NCI-H345 treated with DMSO at 0.1 percent for 48 hours (cell line): ENCODE results near the gene NFE2L1.
"Not testable (repeated sequence)": the region's sequence is repeated elsewhere in the genome, so short reads cannot be mapped to it uniquely, and the experiment has no call there.

Source experiments
- DNase-seq: peaks from one replicate; lab custom pipeline; 2025; ENCODE audit not compliant: unreplicated experiment; lab: John Stamatoyannopoulos, UW

The NFE2L1 gene

DNA sequence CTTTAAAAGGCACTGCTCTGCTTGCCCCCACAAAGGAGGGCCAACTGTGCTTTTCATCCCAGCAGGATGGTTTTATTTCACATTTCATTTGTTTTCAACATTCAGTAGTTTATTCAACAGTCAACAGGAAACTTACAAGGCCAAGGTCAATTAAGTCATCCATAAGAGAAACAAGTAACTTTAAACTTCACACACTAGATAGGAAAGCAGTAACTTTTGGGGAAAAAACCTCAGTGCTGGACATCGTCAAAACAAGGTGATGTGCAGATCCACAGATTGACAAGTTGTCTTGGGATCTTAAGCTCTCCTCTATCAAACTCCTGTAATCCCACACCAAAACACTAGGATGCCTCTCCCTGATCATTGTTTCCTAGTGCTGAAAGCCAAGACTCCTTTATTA lies 18.5 kb downstream of the NFE2L1 start:
- no peak for DNase-seq

DNA sequence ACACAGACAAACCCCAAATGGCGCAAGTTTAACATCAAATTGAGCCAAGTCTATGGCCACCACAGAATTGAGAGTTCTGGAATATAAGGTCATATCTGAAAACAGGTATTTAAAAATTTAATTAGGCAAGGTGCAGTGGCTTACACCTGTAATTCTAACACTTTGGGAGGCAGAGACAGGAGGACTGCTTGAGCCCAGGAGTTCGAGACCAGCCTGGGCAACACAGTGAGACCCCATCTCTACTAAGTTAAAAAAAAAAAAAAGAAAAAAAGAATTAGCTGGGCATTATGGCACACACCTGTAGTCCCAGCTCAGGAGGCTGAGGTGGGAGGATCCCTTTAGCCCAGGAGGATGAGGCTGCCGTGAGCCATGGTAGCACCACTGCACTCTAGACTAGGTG lies 19.1 kb downstream of the NFE2L1 start:
- DNase-seq, result no peak

DNA sequence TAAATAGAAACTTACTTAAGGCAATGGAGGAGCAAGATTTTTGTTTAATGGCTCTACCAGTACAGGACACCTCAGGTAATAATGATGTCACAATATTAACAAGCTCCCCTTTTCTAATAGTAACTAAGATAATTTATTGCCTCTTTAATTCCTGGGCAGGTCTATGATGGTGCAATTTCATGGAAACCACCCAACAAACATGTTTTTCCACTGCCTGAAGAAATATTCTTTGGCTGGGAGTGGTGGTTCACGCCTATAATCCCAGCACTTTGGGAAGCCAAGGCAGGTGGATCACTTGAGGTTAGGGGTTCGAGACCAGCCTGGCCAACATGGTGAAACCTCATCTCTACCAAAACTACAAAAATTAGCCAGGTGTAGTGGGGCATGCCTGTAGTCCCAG lies 19.6 kb downstream of the NFE2L1 start:
- not testable (repeated sequence) for DNase-seq

DNA sequence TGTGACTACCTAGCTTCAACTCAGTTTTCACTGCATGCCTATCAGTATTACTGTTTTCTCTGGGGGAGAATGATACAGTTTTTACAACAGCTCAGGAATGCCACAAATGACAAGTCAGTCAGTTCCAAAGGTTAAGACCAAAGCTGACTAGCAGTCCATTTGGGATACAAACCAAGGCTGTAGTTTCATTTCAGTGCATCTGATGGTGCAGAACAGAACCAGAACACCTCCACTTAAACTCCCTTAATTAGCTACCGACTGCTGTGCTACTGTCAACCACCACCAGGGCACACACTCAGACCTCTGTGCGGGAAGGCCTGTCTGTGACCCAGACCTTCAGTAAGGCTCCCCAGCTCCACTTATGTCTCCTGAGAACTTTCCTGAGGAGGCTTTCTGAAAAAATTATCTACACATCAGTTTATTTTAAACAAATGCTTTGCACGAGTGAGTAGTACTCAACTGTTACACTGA lies 20.4 kb downstream of the NFE2L1 start:
- DNase-seq, result no peak

DNA sequence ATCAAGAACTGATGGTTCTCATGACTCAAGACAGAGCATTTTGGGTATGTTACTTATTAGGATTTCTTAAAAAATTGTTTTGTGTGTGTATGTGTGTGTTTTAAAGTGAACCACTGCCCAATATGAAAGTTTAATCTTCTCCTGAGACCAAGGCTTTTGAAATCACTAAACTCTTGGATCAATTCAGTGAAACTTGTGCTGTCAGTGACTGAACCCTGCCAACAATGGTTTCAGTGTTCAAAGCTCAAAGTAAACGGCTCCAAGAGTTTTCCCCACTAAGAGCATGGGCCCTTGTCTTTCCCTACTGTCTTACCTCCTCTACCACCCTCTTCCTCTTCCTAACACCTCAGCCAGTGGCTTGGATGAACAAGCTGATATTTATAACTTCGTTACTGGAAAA lies 22.0 kb downstream of the NFE2L1 start:
- no peak for DNase-seq

DNA sequence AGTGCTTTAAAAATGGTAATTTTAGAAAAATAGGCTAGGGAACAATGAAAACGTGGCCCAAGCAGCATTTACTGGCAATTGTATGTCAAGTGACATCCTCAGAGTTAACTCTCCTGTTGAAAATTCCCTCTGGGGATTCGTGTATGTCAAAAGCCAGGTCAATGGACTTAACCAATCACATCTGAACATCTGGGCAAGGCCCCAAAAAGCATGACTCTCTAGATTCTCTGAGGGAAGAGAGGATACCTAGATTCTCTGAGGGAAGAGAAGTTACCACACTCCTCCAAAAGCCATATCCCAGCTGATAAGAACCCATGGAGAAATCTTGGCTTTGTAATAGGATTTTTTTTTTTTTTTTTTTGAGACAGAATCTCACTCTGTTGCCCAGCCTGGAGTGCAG lies 23.5 kb downstream of the NFE2L1 start:
- no peak for DNase-seq

DNA sequence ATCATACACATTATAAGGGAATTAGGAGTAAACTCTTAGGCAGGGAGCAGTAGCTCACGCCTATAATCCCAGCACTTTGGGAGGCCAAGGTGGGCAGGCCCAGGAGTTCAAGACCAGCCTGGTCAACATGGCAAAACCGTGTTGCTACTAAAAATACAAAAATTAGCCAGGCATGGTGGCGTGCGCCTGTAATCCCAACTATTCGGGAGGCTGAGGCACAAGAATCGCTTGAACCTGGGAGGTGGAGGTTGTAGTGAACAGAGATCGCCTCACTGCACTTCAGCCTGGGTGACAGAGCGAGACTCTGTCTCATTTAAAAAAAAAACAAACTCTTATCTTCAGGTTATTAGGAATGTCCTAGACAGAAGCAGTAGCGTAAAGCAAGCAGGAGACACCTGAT lies 24.7 kb downstream of the NFE2L1 start:
- not testable (repeated sequence) for DNase-seq

DNA sequence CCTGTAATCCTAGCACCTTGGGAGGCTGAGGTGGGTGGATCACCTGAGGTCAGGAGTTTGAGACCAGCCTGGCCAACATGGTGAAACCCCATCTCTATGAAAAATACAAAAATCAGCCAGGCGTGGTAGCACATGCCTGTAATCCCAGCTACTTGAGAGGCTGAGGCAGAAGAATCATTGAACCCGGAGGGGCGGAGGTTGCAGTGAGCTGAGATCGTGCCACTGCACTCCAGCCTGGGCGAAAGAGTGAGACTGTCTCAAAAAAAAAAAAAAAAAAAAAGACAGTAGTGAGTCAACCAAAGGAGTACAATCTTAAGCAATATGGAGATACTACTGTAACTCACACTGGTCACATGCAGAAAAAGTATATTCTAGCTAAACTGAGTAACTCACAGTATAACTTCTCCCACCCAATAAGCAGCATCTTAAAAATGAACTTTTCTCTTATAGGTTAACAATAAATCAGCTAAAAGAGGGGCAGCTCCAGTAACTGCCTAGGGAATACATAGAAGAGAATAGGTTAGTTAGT lies 25.5 kb downstream of the NFE2L1 start:
- DNase-seq, result not testable (repeated sequence)

DNA sequence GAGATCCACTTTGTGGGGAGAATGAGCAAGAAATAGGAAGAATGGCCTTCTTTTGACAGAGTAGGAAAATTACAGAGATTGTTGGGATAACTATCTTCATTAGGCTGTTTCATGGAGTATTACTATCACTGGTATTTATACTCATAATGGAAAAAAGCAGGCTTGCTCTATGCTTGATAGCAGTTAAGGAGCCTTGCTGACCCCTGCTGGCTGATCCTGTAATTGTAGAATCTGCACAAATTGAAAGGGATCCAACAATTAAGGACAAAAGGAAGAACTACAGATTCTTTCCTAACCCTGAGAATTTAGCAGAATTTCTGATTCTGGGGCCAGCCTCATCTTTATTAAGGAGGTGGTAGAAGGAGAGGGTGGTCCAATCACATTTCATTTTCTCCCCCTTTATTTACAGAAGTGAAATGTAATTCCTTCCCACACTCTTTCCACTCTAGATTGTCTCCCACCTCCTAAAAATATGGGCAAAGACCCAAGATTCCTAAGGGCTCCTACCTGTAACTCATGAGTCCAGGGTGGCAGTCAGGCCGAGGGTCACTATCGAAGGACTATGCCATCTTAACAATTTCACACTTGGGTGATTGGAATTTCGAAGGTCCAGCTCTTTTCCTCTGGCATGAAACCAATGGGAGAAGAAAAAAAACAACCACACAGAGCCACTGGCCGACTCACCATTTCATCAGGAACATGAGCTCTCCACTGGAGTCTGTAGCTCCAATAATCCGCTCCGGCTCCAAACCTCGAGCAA lies 26.3 kb downstream of the NFE2L1 start:
- DNase-seq, result peak; percentile 49

DNA sequence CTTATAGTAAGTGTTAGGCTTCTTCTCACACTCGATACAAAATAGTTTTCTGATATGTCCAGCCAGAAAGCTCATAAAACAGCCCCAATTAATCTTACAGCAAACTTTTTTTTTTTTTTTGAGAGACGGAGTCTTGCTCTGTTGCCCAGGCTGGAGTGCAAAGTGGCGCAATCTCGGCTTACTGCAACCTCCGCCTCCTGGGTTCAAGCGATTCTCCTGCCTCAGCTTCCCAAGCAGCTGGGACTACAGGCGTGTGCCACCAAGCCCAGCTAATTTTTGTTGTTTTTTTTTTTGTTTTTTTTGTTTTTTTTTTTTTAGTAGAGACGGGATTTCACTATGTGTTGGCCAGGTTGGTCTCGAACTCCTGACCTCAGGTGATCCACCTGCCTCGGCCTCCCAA lies 29.0 kb downstream of the NFE2L1 start:
- DNase-seq, result not testable (repeated sequence)

DNA sequence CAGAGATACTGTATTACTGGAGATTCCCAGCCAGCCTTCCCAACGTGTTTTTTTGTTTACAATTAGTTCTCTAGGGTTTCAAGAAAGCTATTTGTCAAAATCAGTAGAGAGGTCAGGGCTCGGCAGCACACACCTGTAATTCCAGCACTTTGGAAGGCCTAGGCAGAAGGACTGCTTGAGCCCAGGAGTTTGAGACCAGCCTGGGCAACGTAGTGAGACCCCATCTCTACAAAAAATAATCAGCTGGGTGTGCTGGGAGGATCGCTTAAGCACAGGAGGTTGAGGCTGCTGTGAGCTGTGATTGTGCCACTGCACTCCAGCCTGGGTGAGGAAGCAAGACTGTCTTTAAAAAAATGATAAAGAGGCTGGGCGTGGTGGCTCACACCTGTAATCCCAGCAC lies 33.7 kb downstream of the NFE2L1 start:
- DNase-seq, result no peak

DNA sequence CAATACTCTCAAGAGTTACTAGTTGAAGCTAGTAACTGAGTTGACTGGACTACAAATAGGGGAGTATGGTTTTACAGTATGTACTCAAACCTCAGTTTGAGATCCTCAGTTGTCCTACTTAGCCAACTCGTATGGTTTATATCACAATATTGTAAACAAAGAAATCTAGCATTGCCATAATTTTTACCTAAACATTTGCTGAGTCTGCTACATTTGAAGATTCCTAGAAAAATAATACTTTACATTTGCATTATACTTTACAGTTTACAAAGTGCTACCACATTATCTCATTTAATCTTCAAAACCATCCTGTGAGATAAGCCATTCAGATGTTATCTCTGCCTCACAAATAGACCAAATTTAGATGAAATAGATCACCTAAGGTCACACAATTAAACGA lies 36.8 kb downstream of the NFE2L1 start:
- DNase-seq, result no peak

DNA sequence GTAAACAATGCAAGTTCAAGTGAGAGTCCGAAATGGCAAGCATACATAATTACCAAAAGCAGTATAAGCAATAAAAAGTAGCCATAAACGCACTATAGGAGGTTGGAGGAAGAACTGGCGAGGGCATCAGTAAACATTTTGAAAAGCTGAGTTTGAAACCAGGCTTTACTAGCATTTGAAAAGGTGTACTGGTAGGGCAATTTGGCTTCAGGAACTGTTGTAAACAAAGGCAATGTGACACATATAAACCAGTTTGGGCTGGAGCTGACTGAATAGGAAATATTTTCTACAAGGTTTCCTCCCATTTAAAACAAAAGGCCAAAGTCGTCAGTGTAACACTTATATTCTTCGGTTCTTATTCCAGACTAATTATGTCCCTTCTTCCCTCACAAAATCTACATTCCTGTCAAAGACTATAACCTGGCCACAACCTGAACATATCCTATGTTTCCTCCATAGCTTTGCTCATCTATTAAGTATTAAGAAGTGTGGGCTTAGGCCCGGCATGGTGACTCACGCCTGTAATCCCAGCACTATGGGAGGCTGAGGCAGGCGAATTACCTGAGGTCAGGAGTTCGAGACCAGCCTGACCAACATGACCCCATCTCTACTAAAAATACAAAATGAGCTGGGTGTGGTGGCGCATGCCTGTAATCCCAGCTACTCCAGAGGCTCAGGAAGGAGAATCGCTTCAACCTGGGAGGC lies 45.3 kb downstream of the NFE2L1 start:
- no peak for DNase-seq

DNA sequence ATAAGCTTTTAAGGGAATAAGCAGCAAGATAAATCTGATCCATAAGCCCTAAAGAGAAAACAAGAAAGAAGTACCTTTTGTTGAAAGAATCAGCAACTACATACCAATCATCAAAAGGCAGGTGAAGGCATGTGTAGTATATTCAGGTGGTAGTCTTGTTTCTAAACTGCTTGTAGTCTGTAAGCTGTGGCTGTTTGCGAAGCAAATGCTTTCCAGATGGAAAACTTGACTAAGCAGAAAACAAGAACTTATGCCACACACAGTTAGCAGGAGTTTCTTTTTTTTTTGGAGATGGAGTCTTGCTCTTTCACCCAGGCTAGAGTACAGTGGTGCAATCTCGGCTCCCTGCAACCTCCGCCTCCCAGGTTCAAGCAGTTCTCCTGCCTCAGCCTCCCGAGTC lies 47.5 kb downstream of the NFE2L1 start:
- no peak for DNase-seq

DNA sequence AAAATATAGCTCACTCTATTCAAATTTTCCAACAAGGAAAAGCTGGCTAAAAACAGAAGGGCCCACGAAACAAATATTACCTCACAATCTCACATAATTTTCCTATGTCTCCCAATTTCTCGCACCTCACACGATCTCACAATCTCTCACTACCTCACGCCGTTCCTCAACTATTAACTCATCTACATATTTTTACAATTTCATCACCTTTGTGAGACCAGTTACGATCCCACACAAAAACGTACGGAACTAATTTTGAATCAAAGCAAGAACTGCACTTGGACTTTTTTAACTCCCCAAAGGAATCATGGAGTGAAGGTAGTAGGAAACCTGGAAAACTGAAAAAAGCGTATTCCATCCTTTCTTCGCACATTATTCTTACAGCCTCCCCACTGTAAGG lies 52.0 kb downstream of the NFE2L1 start:
- no peak for DNase-seq

DNA sequence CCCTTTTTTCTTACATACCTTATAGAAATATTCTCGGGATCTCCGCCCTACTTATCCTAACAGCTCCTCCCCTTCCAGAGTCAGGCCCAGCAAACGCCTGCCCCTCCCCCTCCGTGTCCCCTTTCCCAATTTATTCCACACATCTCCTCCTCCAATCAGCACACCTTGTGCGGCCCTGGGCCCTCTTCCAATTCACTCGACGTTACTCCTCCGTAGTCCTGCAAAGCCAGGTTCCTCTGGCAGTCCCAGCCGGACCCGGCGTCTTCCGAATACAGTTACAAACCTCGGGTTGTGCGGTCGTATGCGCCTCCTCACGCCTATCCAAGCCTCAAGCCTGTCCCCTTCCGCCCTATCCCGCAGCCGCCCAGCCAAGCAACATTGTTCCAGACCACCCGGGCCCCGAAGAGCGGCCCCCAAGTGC lies 52.4 kb downstream of the NFE2L1 start:
- peak; percentile 57 for DNase-seq

DNA sequence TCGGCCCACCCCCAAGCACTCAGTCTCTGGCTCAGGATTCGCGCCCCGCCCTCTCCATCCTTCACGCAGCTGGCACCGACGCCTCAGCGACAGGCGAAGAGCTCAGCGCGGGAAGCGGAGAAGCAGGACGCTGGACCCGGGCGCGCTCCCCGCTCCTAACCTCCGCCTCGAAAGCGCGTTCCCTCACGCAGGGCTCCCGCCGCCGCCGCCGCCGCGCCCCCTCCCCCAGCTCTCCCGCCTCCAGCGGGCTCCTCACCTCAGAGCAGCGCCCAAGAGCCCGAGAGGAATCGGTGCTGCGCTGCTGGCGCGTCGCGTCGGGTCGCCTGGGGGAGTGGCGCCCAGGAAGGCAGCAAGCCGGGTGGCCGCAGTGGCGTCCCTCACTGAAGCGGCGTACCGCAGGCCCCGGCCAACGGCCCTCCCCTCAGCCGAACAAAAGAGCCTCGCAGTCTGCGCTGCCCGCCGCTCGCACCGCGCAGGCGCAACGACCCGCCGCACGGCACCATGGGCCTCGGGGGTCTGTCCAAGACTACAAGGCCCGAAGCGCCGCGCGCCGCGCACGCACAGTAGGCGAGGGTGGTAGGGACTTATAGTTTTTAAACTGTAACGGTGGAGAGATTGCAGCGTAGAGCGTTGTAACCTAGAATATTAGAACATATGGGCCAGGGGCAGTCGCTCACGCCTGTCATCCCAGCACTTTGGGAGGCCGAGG lies 53.0 kb downstream of the NFE2L1 start, which contains the start of gene CBX1:
CBX1 (minus strand) TSS at position 467 of the 709 bp plus-strand sequence. CDS start 24,474 bp downstream, outside the sequence.
- DNase-seq, result peak; percentile 91

DNA sequence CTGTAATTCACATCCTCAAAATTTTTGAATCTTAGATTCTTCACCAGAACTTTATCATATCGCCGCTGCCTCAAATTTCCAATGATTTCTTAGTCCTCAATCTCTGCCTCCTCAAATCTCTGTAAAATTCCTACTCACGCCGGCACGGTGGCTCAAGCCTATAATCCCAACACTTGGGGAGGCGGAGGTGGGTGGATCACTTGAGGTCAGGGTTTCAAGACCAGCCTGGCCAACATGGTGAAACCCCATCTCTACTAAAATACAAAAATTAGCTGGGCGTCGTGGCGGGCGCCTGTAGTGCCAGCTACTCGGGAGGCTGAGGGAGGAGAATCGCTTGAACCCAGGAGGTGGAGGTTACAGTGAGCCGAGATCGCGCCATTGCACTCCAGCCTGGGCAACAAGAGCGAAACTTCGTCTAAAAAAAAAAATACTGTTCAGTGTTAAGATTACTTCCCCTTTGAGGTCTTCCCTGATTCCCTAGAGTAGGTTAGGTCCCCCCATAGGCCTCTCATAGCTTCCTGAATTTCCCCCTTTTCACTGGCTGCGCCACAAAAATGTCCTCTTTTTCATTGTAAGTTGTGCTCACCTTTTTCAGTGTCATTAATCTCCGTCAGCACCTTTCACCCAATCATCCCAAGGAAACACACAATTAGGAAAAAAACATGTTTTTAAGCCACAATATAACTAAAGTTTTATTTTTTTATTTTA lies 54.0 kb downstream of the NFE2L1 start:
- DNase-seq, result no peak

DNA sequence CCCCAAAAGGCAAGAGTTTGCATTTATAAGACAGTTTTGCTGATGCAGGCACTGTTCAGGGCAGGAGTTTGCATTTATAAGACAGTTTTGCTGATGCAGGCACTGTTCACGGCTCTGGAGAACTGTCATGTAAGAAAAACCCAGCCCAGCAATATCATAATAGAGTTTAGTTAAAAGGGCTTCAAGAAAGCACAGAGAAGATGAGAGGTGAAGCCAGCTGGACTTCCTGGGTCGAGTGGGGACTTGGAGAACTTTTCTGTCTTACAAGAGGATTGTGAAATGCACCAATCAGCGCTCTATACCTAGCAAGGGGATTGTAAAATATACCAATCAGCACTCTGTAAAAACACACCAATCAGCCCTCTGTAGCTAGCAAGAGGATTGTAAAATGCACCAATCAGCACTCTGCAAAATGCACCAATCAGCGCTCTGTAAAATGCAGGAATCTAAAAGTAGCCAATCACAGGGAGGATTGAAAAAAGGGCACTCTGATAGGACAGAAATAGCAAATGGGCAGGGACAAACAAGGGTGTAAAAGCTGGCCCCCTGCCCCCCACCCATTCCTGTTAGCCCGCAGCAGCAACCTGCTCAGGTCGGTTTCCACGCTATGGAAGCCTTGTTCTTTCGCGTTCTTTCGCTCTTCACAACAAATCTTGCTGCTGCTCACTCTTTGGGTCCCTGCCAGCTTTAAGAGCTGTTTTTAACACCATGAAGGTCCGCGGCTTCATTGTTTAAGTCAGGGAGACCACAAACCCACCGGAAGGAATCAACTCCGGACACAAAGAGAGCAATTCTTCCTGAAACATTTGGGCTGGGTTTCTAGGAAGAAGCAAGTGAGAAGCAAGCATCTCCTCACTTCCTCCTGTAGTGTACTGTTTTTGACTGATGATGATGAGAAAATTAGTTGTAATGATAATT lies 54.9 kb downstream of the NFE2L1 start:
- no peak for DNase-seq

DNA sequence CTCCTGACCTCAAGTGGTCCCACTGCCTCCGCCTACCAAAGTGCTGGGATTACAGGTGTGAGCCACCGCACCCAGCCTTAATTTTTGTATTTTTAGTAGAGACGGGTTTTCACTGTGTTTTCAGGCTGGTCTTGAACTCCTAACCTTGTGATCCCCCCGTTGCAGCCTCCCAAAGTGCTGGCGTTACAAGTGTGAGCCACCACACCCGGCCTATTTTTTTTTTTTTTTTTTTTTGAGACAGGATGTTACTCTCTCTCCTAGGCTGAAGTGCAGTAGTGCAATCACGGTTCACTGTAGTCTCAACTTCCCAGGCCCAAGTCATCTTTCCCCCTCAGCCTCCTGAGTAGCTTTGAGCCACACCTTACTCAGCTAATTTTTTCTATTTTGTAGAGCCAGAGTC lies 56.3 kb downstream of the NFE2L1 start:
- no peak for DNase-seq
